OCI-LY1 (cell line): ENCODE data around the gene RAB3D.

Source experiments
- H2AFZ ChIP-seq: fragments of 200-600 bp; sonication (generic), shearing (Covaris generic); 2 replicates; pipeline ENCODE4 v1.6.0; 2014; ENCODE audit warnings: antibody characterized with exemption, mild to moderate bottlenecking, low read length
- H3F3A ChIP-seq: fragments of 200-600 bp; sonication (generic), shearing (Covaris generic); 2 replicates; pipeline ENCODE4 v1.6.0; 2014; ENCODE audit warnings: mild to moderate bottlenecking, antibody characterized with exemption, low read length, moderate library complexity; ENCODE audit not compliant: insufficient read depth
- H3K27ac ChIP-seq: fragments of 200-600 bp; sonication (generic); 2 replicates; pipeline ENCODE4 v1.5.1; 2014; ENCODE audit warnings: low read length, mixed run types, mild to moderate bottlenecking, low read depth; ENCODE audit not compliant: poor library complexity, severe bottlenecking
- H3K27me3 ChIP-seq: fragments of 200-600 bp; sonication (generic); 2 replicates; pipeline ENCODE4 v1.6.0; 2014; ENCODE audit warnings: antibody characterized with exemption, mild to moderate bottlenecking, low read length, moderate library complexity; ENCODE audit not compliant: insufficient read depth
- H3K36me3 ChIP-seq: fragments of 200-600 bp; sonication (generic); 2 replicates; pipeline ENCODE4 v1.6.1; 2014; ENCODE audit warnings: mild to moderate bottlenecking, antibody characterized with exemption, low read length, moderate library complexity, mixed read lengths; ENCODE audit not compliant: insufficient read depth
- H3K4me1 ChIP-seq: fragments of 200-600 bp; sonication (generic); 2 replicates; pipeline ENCODE4 v1.5.1; 2014; ENCODE audit warnings: mild to moderate bottlenecking, low read length, moderate library complexity; ENCODE audit not compliant: insufficient read depth, severe bottlenecking
- H3K4me2 ChIP-seq: fragments of 200-600 bp; sonication (generic), shearing (Covaris generic); 2 replicates; pipeline ENCODE4 v1.6.1; 2014; ENCODE audit warnings: low read length
- H3K4me3 ChIP-seq: fragments of 200-600 bp; sonication (generic); 2 replicates; pipeline ENCODE4 v1.5.1; 2014; ENCODE audit warnings: low read length, low read depth, mild to moderate bottlenecking, mixed read lengths; ENCODE audit not compliant: poor library complexity, severe bottlenecking
- H3K79me2 ChIP-seq: fragments of 200-600 bp; shearing (Covaris generic); 2 replicates; pipeline ENCODE4 v1.6.1; 2016; ENCODE audit warnings: mixed run types, low read length, mixed read lengths; ENCODE audit not compliant: insufficient read depth
- H3K9ac ChIP-seq: fragments of 200-600 bp; sonication (generic), shearing (Covaris generic); 2 replicates; pipeline ENCODE4 v1.6.1; 2014; ENCODE audit warnings: mild to moderate bottlenecking, low read length, mixed read lengths
- H3K9me2 ChIP-seq: fragments of 200-600 bp; sonication (generic), shearing (Covaris generic); 2 replicates; pipeline ENCODE4 v1.6.1; 2014; ENCODE audit warnings: low read depth, mild to moderate bottlenecking, low read length, mixed read lengths
- H3K9me3 ChIP-seq: fragments of 200-600 bp; shearing (Covaris generic); 2 replicates; pipeline ENCODE4 v1.6.1; 2014; ENCODE audit warnings: low read length, mixed read lengths
- H4K20me1 ChIP-seq: fragments of 200-600 bp; sonication (generic), shearing (Covaris generic); 2 replicates; pipeline ENCODE4 v1.6.0; 2016; ENCODE audit warnings: mild to moderate bottlenecking, low read length; ENCODE audit not compliant: insufficient read depth
- CTCF ChIP-seq: fragments of 200-600 bp; sonication (generic), shearing (Covaris generic); IDR thresholded peaks from 2 replicates; pipeline ENCODE4 v1.5.1; 2017; ENCODE audit warnings: mild to moderate bottlenecking, antibody characterized with exemption, low read length, moderate library complexity, mixed read lengths
- EZH2 ChIP-seq: fragments of 200-600 bp; sonication (generic), shearing (Covaris generic); IDR thresholded peaks from 2 replicates; pipeline ENCODE4 v1.8.0; 2017; ENCODE audit warnings: borderline replicate concordance, mixed run types, mild to moderate bottlenecking, antibody characterized with exemption, low read length, moderate library complexity, mixed read lengths

The RAB3D gene

GRCh38 chr19:11339254-11340098, at the start of gene RAB3D:
RAB3D (minus strand) TSS chr19:11339657; CDS start chr19:11337399, 2,258 bp downstream.
- no peaks in the 10 kb centered on the region for H4K20me1 ChIP-seq
- H3K27ac ChIP-seq, result no peak within 1 kb of the TSS
- peak within 1 kb of the TSS; percentile 66 for H3K4me3 ChIP-seq
- peak within 1 kb of the TSS; percentile 65 for H3K9ac ChIP-seq
- H3K36me3 ChIP-seq, result peaks cover 21% of the 10 kb centered on the region
- no peaks in the 10 kb centered on the region for H3F3A ChIP-seq
- H3K9me3 ChIP-seq, result no peaks in the 10 kb centered on the region
- no peaks in the 10 kb centered on the region for H3K9me2 ChIP-seq
- no peak within 1 kb of the TSS for H2AFZ ChIP-seq
- H3K79me2 ChIP-seq, result no peaks in the 10 kb centered on the region
- peak within 1 kb of the TSS; percentile 71 for H3K4me2 ChIP-seq
- TF ChIP-seq CTCF (no peak), EZH2 (no peak)
- peaks cover 10% of the 10 kb centered on the region for H3K4me1 ChIP-seq
- H3K27me3 ChIP-seq, result no peaks in the 10 kb centered on the region

- TF ChIP-seq CTCF, result no peak
- TF ChIP-seq EZH2, result no peak
These were observed 47.9 kb upstream of the RAB3D start for GRCh38 chr19:11387162-11388034.

GRCh38 chr19:11384778-11385129, 45.3 kb upstream of the RAB3D start:
- Histone ChIP-seq H3K79me2 (no peaks in the 10 kb centered on the region), H2AFZ (no peak overlapping the region), H3K4me1 (peaks cover 33% of the 10 kb centered on the region), H3K36me3 (no peaks in the 10 kb centered on the region), H4K20me1 (no peaks in the 10 kb centered on the region), H3K27ac (no peak overlapping the region), H3K9me3 (no peaks in the 10 kb centered on the region), H3K9me2 (no peaks in the 10 kb centered on the region), H3K27me3 (no peaks in the 10 kb centered on the region), H3F3A (no peaks in the 10 kb centered on the region), H3K4me2 (no peak overlapping the region), H3K9ac (no peak overlapping the region), H3K4me3 (no peak overlapping the region)
- TF ChIP-seq EZH2 (no peak), CTCF (no peak)

More at GRCh38 chr19:11387162-11388034, 47.9 kb upstream of the RAB3D start:
- Histone ChIP-seq H3K27ac (peak overlapping the region; percentile 38), H3K27me3 (peaks cover 8% of the 10 kb centered on the region; the same call in 1 of the 2 replicates), H3K36me3 (no peaks in the 10 kb centered on the region; the same call in 1 of the 2 replicates), H3K4me3 (no peak overlapping the region), H3F3A (no peaks in the 10 kb centered on the region), H4K20me1 (no peaks in the 10 kb centered on the region), H3K9ac (no peak overlapping the region), H3K4me2 (no peak overlapping the region; the same call in 1 of the 2 replicates), H3K4me1 (peaks cover 25% of the 10 kb centered on the region), H2AFZ (no peak overlapping the region), H3K9me2 (no peaks in the 10 kb centered on the region), H3K79me2 (no peaks in the 10 kb centered on the region), H3K9me3 (0 out of 2 replicates have a peak, but pooled peaks cover 4% of the 10 kb centered on the region)
